Astrocyte (in vitro differentiated cells and primary cell): ENCODE measurements around the gene MAP2K3. TPM values are rescaled to one million over a fixed set of nuclear protein-coding genes. Genes with fewer than 3 reads are reported as not detected.

Source experiments
- DNase-seq: peaks from one replicate; pipeline ENCODE4 v3.0.0-alpha.2; 2010; ENCODE audit warnings: low read depth
- FAIRE-seq: peaks from 2 replicates; lab custom pipeline; 2011; peaks lifted over from hg19 to GRCh38; lab: Jason Lieb, UNC
- H2AFZ ChIP-seq: 2 replicates; pipeline ENCODE4 v1.6.0; 2012; ENCODE audit warnings: low read depth, low read length, inconsistent platforms
- H3K27ac ChIP-seq: 2 replicates; pipeline ENCODE4 v1.5.1; 2011; ENCODE audit warnings: low read depth, low read length, inconsistent platforms
- H3K27me3 ChIP-seq: 2 replicates; pipeline ENCODE4 v1.6.0; 2011; ENCODE audit warnings: low read length, inconsistent platforms; ENCODE audit not compliant: insufficient read depth
- H3K36me3 ChIP-seq: 2 replicates; pipeline ENCODE4 v1.5.1; 2011; ENCODE audit warnings: low read length, inconsistent platforms; ENCODE audit not compliant: insufficient read depth
- H3K4me1 ChIP-seq: 2 replicates; pipeline ENCODE4 v1.5.1; 2011; ENCODE audit warnings: low read length, inconsistent platforms; ENCODE audit not compliant: insufficient read depth
- H3K4me2 ChIP-seq: 2 replicates; pipeline ENCODE4 v1.6.0; 2012; ENCODE audit warnings: low read length, inconsistent platforms
- H3K4me3 ChIP-seq: 2 replicates; pipeline ENCODE4 v1.5.1; 2011; ENCODE audit warnings: low read depth, mild to moderate bottlenecking, low read length, inconsistent platforms; ENCODE audit not compliant: insufficient read depth
- H3K79me2 ChIP-seq: 2 replicates; pipeline ENCODE4 v1.6.0; 2012; ENCODE audit warnings: mild to moderate bottlenecking, low read length, inconsistent platforms; ENCODE audit not compliant: insufficient read depth
- H3K9ac ChIP-seq: 2 replicates; pipeline ENCODE4 v1.6.0; 2012; ENCODE audit warnings: mild to moderate bottlenecking, low read length, inconsistent platforms
- H3K9me3 ChIP-seq: 2 replicates; pipeline ENCODE4 v1.5.1; 2012; ENCODE audit warnings: low read depth, mild to moderate bottlenecking, low read length, inconsistent platforms; ENCODE audit not compliant: insufficient read depth
- H4K20me1 ChIP-seq: 2 replicates; pipeline ENCODE4 v1.6.0; 2012; ENCODE audit warnings: low read length, inconsistent platforms; ENCODE audit not compliant: insufficient read depth
- H3K27ac Mint-ChIP-seq: one replicate; pipeline ENCODE4 v1.8.0; 2021; ENCODE audit warnings: mild to moderate bottlenecking, mixed read lengths; ENCODE audit not compliant: unreplicated experiment
- H3K27me3 Mint-ChIP-seq: one replicate; pipeline ENCODE4 v1.8.0; 2021; ENCODE audit warnings: low read depth, mixed read lengths; ENCODE audit not compliant: unreplicated experiment
- H3K36me3 Mint-ChIP-seq: one replicate; pipeline ENCODE4 v1.8.0; 2021; ENCODE audit warnings: low read depth, mixed read lengths; ENCODE audit not compliant: unreplicated experiment
- H3K4me1 Mint-ChIP-seq: one replicate; pipeline ENCODE4 v1.8.0; 2021; ENCODE audit warnings: low read depth, mixed read lengths; ENCODE audit not compliant: unreplicated experiment
- H3K4me3 Mint-ChIP-seq: one replicate; pipeline ENCODE4 v1.8.0; 2021; ENCODE audit warnings: mild to moderate bottlenecking, moderate library complexity, mixed read lengths; ENCODE audit not compliant: unreplicated experiment
- H3K9me3 Mint-ChIP-seq: one replicate; pipeline ENCODE4 v1.8.0; 2021; ENCODE audit warnings: mild to moderate bottlenecking, mixed read lengths; ENCODE audit not compliant: unreplicated experiment
- EZH2 ChIP-seq: IDR thresholded peaks from 2 replicates; pipeline ENCODE4 v1.6.1; 2012; ENCODE audit warnings: mild to moderate bottlenecking, low read length, inconsistent platforms; ENCODE audit not compliant: insufficient read depth
- total RNA-seq: library from RNA; stranded (reverse); gene quantifications from 2 replicates; pipeline ENCODE4 v1.2.1, GENCODE V29; 2021
- TF ChIP-seq, protein P1 (sequence below): IDR thresholded peaks from 2 replicates; pipeline ENCODE4 v1.5.1; 2011; ENCODE audit warnings: low read depth, mild to moderate bottlenecking, inconsistent platforms, low read length, moderate library complexity; ENCODE audit not compliant: insufficient read depth

Gene MAP2K3
- total RNA-seq, 1 donor from 2014 or later: 44.3 TPM

DNA sequence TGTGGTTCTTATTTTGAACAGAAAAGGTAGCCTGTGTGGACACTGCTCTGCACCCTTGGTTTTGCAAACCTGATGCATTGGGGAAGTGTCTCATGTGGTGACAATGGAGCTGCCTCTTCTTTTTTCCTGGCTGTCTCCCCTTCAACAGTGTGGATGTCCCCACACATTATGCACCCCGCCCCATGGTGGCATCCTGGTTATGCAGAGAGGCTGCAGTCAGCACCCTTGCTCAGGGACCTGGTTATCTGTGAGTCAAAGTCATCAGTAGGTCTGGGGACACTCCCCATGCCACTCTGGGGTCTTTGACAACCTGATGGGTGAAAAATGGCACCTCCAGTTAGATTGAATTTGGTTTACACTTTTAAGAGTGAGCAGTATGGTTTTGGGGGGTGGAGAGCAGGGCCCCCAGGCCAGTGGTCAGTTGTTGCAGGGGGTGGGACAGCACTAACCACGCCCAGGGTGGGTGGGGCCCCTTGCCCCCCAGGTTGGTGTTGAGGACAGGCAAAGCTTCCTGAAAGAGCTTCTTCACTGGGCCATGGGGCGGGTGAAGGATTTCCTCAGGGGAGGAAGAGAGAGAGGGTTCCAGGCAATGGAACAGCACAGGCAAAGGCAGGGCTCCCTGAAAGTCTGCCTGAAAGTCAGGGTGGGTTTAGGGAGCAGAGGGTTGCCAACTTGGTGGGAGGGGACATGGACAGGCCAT is 67.0 kb downstream of the MAP2K3 start:
- no peak overlapping the region for H3K27ac Mint-ChIP-seq
- Histone ChIP-seq H3K4me2 (no peak overlapping the region), H3K9ac (no peak overlapping the region)

DNA sequence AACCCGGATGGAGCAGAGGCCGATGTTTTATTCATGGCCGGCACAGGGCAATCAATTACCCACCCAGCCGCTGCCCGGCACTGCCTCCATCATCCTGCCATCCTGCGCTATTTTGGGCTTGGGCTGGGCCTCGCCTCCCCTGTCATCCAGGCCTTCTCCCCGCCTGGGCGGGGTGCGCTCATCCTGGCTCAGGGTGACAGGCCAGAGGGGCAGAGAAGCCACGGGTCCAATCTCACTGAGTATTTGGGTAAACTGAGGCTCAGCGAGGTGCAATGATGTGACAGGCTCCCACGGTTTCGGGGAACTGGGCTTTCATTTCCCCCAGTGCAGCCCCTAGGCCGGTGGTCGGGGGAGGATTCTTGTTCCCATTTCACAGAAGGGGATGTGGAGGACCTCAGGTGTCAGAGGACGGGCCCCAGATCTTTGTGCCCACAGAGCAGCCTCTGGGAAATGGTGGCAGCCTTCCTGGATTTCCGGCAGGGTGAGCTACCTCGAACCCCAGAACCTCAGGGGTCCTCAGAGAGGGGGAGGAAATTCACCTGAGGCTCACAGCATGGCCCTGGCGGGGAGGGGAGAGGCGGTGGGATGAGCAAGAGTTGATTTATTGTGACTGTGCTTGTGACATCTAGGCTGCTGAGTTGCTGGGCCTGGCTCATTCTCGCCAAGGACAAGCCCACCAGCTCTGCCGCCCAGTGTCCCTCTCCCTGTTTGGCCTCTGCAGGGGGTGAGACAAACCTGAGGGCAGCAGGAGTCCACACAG is 67.9 kb downstream of the MAP2K3 start:
- H3K27me3 Mint-ChIP-seq: peaks cover 29% of the 10 kb centered on the region
- peaks cover 5% of the 10 kb centered on the region for H3K27me3 ChIP-seq
- no peak overlapping the region for H2AFZ ChIP-seq
- H3K36me3 ChIP-seq: no peaks in the 10 kb centered on the region
- H3K4me3 ChIP-seq: no peak overlapping the region
- H3K9me3 ChIP-seq: no peaks in the 10 kb centered on the region
- H3K4me2 ChIP-seq: no peak overlapping the region
- H3K79me2 ChIP-seq: no peaks in the 10 kb centered on the region
- H4K20me1 ChIP-seq: no peaks in the 10 kb centered on the region
- H3K36me3 Mint-ChIP-seq: peaks cover 2% of the 10 kb centered on the region
- TF ChIP-seq, protein P1, sequence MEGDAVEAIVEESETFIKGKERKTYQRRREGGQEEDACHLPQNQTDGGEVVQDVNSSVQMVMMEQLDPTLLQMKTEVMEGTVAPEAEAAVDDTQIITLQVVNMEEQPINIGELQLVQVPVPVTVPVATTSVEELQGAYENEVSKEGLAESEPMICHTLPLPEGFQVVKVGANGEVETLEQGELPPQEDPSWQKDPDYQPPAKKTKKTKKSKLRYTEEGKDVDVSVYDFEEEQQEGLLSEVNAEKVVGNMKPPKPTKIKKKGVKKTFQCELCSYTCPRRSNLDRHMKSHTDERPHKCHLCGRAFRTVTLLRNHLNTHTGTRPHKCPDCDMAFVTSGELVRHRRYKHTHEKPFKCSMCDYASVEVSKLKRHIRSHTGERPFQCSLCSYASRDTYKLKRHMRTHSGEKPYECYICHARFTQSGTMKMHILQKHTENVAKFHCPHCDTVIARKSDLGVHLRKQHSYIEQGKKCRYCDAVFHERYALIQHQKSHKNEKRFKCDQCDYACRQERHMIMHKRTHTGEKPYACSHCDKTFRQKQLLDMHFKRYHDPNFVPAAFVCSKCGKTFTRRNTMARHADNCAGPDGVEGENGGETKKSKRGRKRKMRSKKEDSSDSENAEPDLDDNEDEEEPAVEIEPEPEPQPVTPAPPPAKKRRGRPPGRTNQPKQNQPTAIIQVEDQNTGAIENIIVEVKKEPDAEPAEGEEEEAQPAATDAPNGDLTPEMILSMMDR: no peak
- no peak for TF ChIP-seq EZH2
- no peak overlapping the region for H3K9ac ChIP-seq
- no peak overlapping the region for H3K27ac Mint-ChIP-seq
- FAIRE-seq: no peak
- no peak for DNase-seq
- H3K27ac ChIP-seq: no peak overlapping the region
- no peaks in the 10 kb centered on the region for H3K4me1 ChIP-seq
- no peaks in the 10 kb centered on the region for H3K9me3 Mint-ChIP-seq
- H3K4me3 Mint-ChIP-seq: no peak overlapping the region
- H3K4me1 Mint-ChIP-seq: peaks cover 3% of the 10 kb centered on the region

More for the DNA sequence above, 67.0 kb downstream of the MAP2K3 start:
- H3K79me2 ChIP-seq: no peaks in the 10 kb centered on the region
- H3K4me1 Mint-ChIP-seq: peaks cover 3% of the 10 kb centered on the region
- peaks cover 29% of the 10 kb centered on the region for H3K27me3 Mint-ChIP-seq
- H3K36me3 ChIP-seq: no peaks in the 10 kb centered on the region
- no peaks in the 10 kb centered on the region for H3K9me3 ChIP-seq
- no peaks in the 10 kb centered on the region for H3K9me3 Mint-ChIP-seq
- H3K27ac ChIP-seq: no peak overlapping the region
- no peak overlapping the region for H3K4me3 ChIP-seq
- H3K27me3 ChIP-seq: peaks cover 5% of the 10 kb centered on the region
- peak overlapping the region; percentile 40 for H3K4me3 Mint-ChIP-seq
- TF ChIP-seq, protein P1: no peak
- no peak for TF ChIP-seq EZH2
- no peak for DNase-seq
- no peaks in the 10 kb centered on the region for H4K20me1 ChIP-seq
- FAIRE-seq: no peak
- no peak overlapping the region for H2AFZ ChIP-seq
- H3K4me1 ChIP-seq: no peaks in the 10 kb centered on the region
- H3K36me3 Mint-ChIP-seq: peaks cover 2% of the 10 kb centered on the region

DNA sequence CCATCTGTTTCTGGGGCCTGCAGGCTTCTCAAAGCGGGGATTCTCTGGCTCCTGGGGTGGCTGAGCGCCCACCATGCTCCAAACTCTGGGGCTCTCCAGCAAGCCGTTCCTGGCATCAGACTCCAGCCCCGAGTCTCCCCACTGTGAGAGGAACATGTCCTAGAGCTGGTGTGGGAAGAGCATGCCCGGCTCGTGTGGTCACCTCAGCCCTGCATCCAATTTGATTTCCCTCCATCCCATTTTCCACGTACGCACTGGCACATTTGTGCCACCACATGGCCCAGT is 68.4 kb downstream of the MAP2K3 start:
- no peaks in the 10 kb centered on the region for H3K4me1 ChIP-seq
- H3K27ac ChIP-seq: no peak overlapping the region
- Mint-ChIP-seq H3K4me1 (peaks cover 3% of the 10 kb centered on the region), H3K9me3 (no peaks in the 10 kb centered on the region), H3K4me3 (no peak overlapping the region), H3K27me3 (peaks cover 29% of the 10 kb centered on the region), H3K36me3 (peaks cover 2% of the 10 kb centered on the region), H3K27ac (no peak overlapping the region)
- no peak overlapping the region for H2AFZ ChIP-seq
- no peak overlapping the region for H3K4me2 ChIP-seq
- FAIRE-seq: no peak
- no peaks in the 10 kb centered on the region for H3K9me3 ChIP-seq
- peaks cover 5% of the 10 kb centered on the region for H3K27me3 ChIP-seq
- H4K20me1 ChIP-seq: no peaks in the 10 kb centered on the region
- H3K36me3 ChIP-seq: no peaks in the 10 kb centered on the region
- no peaks in the 10 kb centered on the region for H3K79me2 ChIP-seq
- H3K4me3 ChIP-seq: no peak overlapping the region
- DNase-seq: no peak
- TF ChIP-seq, protein P1: no peak
- no peak for TF ChIP-seq EZH2
- no peak overlapping the region for H3K9ac ChIP-seq
